ENCODE data around the gene AUTS2.

The AUTS2 gene

DNA sequence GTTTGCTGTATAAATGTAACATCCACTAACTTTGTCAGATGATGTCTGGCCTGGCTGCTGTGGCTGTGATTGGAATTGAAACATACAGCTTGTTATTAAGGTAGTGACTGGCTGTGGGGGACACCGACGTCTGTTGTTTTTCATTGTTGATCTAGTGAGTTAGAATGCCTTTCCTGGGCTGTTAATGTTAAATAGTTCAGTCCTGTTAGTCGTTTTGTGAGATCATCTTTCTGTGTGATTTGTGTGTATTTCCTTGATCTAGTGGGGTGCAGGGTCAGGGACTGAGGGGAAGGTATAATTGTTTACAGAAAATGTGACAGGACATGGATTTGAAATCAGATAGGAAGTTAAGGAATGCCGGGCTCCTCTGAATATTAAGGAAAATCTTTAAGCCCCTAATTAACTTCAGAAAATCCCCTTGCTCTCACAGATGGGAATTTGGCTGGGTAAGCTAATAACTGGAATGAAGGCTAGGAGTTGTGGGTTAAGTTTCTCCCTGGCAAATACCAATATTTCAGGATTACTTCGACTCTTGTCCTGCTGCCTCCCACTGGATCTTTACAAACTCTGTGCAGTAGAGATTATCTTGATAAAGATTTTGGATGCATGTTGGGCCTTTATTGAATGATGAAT is 163.1 kb downstream of the AUTS2 start:
- no peaks in the 10 kb centered on the region for H3K9me3 ChIP-seq (ENCODE audit: control insufficient read depth in 5 of 5, low read length in 5 of 5)
- H3K4me3 ChIP-seq (ENCODE audit: low read depth in 1 of 5, low read length in 5 of 5), result no peak overlapping the region
- no peaks in the 10 kb centered on the region for H3K36me3 ChIP-seq (ENCODE audit: control insufficient read depth in 5 of 5, insufficient read depth in 5 of 5, low read length in 5 of 5)
- no peaks in the 10 kb centered on the region for H3K27me3 ChIP-seq (ENCODE audit: control insufficient read depth in 5 of 5, insufficient read depth in 4 of 5, low read length in 5 of 5)
- peaks cover 0 to 16% (median 12%) of the 10 kb centered on the region in 5 donors for H3K4me1 ChIP-seq (ENCODE audit: control insufficient read depth in 5 of 5, insufficient read depth in 5 of 5, low read length in 5 of 5)
- H3K9ac ChIP-seq (ENCODE audit: low read length in 5 of 5), result no peak overlapping the region
- H3K27ac ChIP-seq (ENCODE audit: low read depth, low read length), result no peak overlapping the region

DNA sequence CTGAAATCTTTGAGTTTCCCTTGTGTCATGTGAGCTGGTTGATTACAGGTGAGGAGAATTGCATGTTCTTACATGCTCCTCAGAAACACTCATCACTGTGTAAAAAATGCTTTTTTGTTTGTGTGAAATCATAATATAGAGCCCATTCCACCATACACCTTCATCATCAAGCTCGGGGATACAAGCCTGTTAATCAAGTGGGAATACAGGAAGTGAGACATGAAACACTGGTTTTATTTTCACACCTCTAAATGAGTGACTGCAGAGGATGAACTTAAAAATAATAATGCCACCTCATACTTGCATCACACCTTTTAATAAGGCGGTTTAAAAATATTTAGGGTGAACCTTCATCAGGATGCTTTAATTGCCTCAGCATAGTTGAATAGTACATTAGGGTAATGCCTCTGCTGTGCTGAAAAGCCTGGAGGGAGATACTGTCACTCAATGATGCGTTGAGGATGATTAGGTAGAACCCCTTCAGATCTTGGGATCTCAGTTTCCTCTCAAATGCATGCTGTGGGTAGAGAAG is 164.6 kb downstream of the AUTS2 start:
- no peak overlapping the region for H3K4me3 ChIP-seq (ENCODE audit: low read depth in 1 of 5, low read length in 5 of 5)
- no peaks in the 10 kb centered on the region for H3K27me3 ChIP-seq (ENCODE audit: control insufficient read depth in 5 of 5, insufficient read depth in 4 of 5, low read length in 5 of 5)
- H3K9ac ChIP-seq (ENCODE audit: low read length in 5 of 5), result no peak overlapping the region
- H3K36me3 ChIP-seq (ENCODE audit: control insufficient read depth in 5 of 5, insufficient read depth in 5 of 5, low read length in 5 of 5), result no peaks in the 10 kb centered on the region
- no peaks in the 10 kb centered on the region for H3K9me3 ChIP-seq (ENCODE audit: control insufficient read depth in 5 of 5, low read length in 5 of 5)
- H3K4me1 ChIP-seq (ENCODE audit: control insufficient read depth in 5 of 5, insufficient read depth in 5 of 5, low read length in 5 of 5), result peaks cover 0 to 11% (median 9%) of the 10 kb centered on the region in 5 donors
- H3K27ac ChIP-seq (ENCODE audit: low read depth, low read length), result no peak overlapping the region

DNA sequence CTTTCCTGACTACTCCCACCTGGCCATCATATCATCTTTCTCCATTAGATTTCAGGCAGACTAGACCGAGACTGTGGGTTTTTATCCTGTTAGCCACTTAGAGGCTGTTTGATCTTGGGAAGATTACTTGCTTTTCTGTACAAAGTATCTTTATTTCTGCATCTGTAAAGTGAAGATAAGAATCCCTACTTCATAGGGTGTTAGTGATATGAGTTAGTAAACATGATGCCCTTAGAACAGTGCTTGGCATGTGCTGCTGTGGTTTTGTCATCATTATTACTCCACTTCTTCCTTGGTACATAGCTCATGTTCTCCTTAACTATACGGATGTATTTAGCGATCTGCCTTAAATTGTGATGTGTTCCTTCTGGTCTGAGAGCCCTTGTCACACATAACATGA is 165.2 kb downstream of the AUTS2 start:
- Histone ChIP-seq H3K27ac (ENCODE audit: low read depth, low read length) (no peak overlapping the region), H3K4me1 (ENCODE audit: control insufficient read depth in 5 of 5, insufficient read depth in 5 of 5, low read length in 5 of 5) (peaks cover 0 to 7% (median 4%) of the 10 kb centered on the region in 5 donors), H3K4me3 (ENCODE audit: low read depth in 1 of 5, low read length in 5 of 5) (no peak overlapping the region), H3K9ac (ENCODE audit: low read length in 5 of 5) (no peak overlapping the region), H3K27me3 (ENCODE audit: control insufficient read depth in 5 of 5, insufficient read depth in 4 of 5, low read length in 5 of 5) (no peaks in the 10 kb centered on the region), H3K9me3 (ENCODE audit: control insufficient read depth in 5 of 5, low read length in 5 of 5) (no peaks in the 10 kb centered on the region), H3K36me3 (ENCODE audit: control insufficient read depth in 5 of 5, insufficient read depth in 5 of 5, low read length in 5 of 5) (no peaks in the 10 kb centered on the region)

DNA sequence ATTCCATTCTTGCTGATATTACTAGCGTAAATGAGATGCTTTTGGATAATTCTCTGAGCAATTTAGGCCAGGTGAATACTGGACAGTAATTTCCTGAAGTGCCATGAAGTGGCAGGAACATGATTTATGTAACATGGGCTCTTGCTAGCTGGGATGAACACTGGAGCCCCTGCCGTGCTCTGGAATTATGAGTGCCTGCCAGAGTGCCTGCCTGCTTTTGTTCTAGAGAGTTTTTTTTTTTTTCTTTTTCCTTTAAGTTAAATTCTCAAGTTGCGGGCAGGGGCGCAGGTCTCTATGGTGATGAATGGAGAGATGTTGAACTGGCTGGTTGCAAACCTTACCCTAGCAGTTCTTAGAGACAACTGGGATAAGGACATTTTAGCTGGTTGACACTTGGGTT is 165.9 kb downstream of the AUTS2 start:
- H3K9ac ChIP-seq (ENCODE audit: low read length in 5 of 5), result no peak overlapping the region

DNA sequence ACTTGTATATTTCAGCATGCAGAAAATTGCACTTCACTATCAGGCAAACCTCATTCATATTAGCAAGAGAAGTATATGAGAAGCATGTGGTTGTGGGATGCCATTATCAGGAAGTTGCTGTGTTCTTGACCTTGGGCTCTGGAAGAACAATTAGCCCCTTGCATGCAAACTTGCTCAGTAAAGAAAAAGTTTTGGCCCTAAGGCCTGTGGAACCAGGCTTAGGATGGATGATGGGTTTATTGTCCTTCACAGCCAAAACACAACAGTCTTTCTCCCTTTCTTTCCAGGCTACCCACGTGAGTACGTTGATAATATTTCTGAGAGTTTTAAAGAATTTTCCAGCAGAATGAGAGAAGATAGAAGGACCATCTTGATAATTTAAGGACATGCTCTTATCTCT is 166.4 kb downstream of the AUTS2 start:
- Histone ChIP-seq H3K4me3 (ENCODE audit: low read depth in 1 of 5, low read length in 5 of 5) (no peak overlapping the region), H3K4me1 (ENCODE audit: control insufficient read depth in 5 of 5, insufficient read depth in 5 of 5, low read length in 5 of 5) (peaks cover 0 to 15% (median 13%) of the 10 kb centered on the region in 5 donors), H3K36me3 (ENCODE audit: control insufficient read depth in 5 of 5, insufficient read depth in 5 of 5, low read length in 5 of 5) (no peaks in the 10 kb centered on the region), H3K27ac (ENCODE audit: low read depth, low read length) (no peak overlapping the region), H3K27me3 (ENCODE audit: control insufficient read depth in 5 of 5, insufficient read depth in 4 of 5, low read length in 5 of 5) (no peaks in the 10 kb centered on the region), H3K9me3 (ENCODE audit: control insufficient read depth in 5 of 5, low read length in 5 of 5) (no peaks in the 10 kb centered on the region), H3K9ac (ENCODE audit: low read length in 5 of 5) (no peak overlapping the region)

More for the DNA sequence above, 165.9 kb downstream of the AUTS2 start:
- Histone ChIP-seq H3K27ac (ENCODE audit: low read depth, low read length) (no peak overlapping the region), H3K9me3 (ENCODE audit: control insufficient read depth in 5 of 5, low read length in 5 of 5) (no peaks in the 10 kb centered on the region), H3K4me1 (ENCODE audit: control insufficient read depth in 5 of 5, insufficient read depth in 5 of 5, low read length in 5 of 5) (peaks cover 0 to 11% (median 8%) of the 10 kb centered on the region in 5 donors), H3K4me3 (ENCODE audit: low read depth in 1 of 5, low read length in 5 of 5) (no peak overlapping the region), H3K36me3 (ENCODE audit: control insufficient read depth in 5 of 5, insufficient read depth in 5 of 5, low read length in 5 of 5) (no peaks in the 10 kb centered on the region), H3K27me3 (ENCODE audit: control insufficient read depth in 5 of 5, insufficient read depth in 4 of 5, low read length in 5 of 5) (no peaks in the 10 kb centered on the region)

DNA sequence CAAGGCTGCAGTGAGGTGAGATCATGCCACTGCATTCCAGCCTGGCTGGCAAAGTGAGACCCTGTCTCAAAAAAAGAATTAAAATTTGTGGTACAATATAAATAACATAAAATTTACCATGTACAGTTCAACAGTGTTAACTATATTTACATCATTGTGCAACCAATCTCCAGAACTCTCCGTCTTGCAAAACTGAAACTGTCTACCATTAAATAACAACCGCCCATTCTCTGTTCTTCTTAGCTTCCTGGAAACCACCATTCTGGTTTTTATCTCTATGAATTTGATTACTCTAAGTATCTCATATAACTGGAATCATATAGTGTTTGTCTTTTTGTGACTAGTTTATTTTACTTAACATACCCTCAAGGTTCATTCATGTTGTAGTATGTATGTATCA is 167.6 kb downstream of the AUTS2 start:
- H3K4me1 ChIP-seq (ENCODE audit: control insufficient read depth in 5 of 5, insufficient read depth in 5 of 5, low read length in 5 of 5), result peaks cover 0 to 17% (median 14%) of the 10 kb centered on the region in 5 donors
- no peaks in the 10 kb centered on the region for H3K27me3 ChIP-seq (ENCODE audit: control insufficient read depth in 5 of 5, insufficient read depth in 4 of 5, low read length in 5 of 5)
- H3K4me3 ChIP-seq (ENCODE audit: low read depth in 1 of 5, low read length in 5 of 5), result no peak overlapping the region
- H3K9me3 ChIP-seq (ENCODE audit: control insufficient read depth in 5 of 5, low read length in 5 of 5), result no peaks in the 10 kb centered on the region
- no peak overlapping the region for H3K9ac ChIP-seq (ENCODE audit: low read length in 5 of 5)
- H3K27ac ChIP-seq (ENCODE audit: low read depth, low read length), result no peak overlapping the region
- H3K36me3 ChIP-seq (ENCODE audit: control insufficient read depth in 5 of 5, insufficient read depth in 5 of 5, low read length in 5 of 5), result no peaks in the 10 kb centered on the region

GRCh38 chr7:69768986-69769595 is 170.8 kb downstream of the AUTS2 start:
- Histone ChIP-seq H3K9ac (ENCODE audit: low read length in 5 of 5) (no peak overlapping the region), H3K27me3 (ENCODE audit: control insufficient read depth in 5 of 5, insufficient read depth in 4 of 5, low read length in 5 of 5) (no peaks in the 10 kb centered on the region), H3K9me3 (ENCODE audit: control insufficient read depth in 5 of 5, low read length in 5 of 5) (no peaks in the 10 kb centered on the region), H3K27ac (ENCODE audit: low read depth, low read length) (no peak overlapping the region), H3K36me3 (ENCODE audit: control insufficient read depth in 5 of 5, insufficient read depth in 5 of 5, low read length in 5 of 5) (no peaks in the 10 kb centered on the region), H3K4me1 (ENCODE audit: control insufficient read depth in 5 of 5, insufficient read depth in 5 of 5, low read length in 5 of 5) (peaks cover 0 to 38% (median 35%) of the 10 kb centered on the region in 5 donors), H3K4me3 (ENCODE audit: low read depth in 1 of 5, low read length in 5 of 5) (no peak overlapping the region)

GRCh38 chr7:69769826-69770225 is 171.6 kb downstream of the AUTS2 start:
- H3K4me3 ChIP-seq (ENCODE audit: low read depth in 1 of 5, low read length in 5 of 5), result no peak overlapping the region
- no peak overlapping the region for H3K9ac ChIP-seq (ENCODE audit: low read length in 5 of 5)
- no peaks in the 10 kb centered on the region for H3K27me3 ChIP-seq (ENCODE audit: control insufficient read depth in 5 of 5, insufficient read depth in 4 of 5, low read length in 5 of 5)
- no peak overlapping the region for H3K27ac ChIP-seq (ENCODE audit: low read depth, low read length)
- H3K4me1 ChIP-seq (ENCODE audit: control insufficient read depth in 5 of 5, insufficient read depth in 5 of 5, low read length in 5 of 5), result peaks cover 0 to 42% (median 39%) of the 10 kb centered on the region in 5 donors
- no peaks in the 10 kb centered on the region for H3K9me3 ChIP-seq (ENCODE audit: control insufficient read depth in 5 of 5, low read length in 5 of 5)
- no peaks in the 10 kb centered on the region for H3K36me3 ChIP-seq (ENCODE audit: control insufficient read depth in 5 of 5, insufficient read depth in 5 of 5, low read length in 5 of 5)

GRCh38 chr7:69770613-69771012 is 172.3 kb downstream of the AUTS2 start:
- no peaks in the 10 kb centered on the region for H3K27me3 ChIP-seq (ENCODE audit: control insufficient read depth in 5 of 5, insufficient read depth in 4 of 5, low read length in 5 of 5)
- H3K4me1 ChIP-seq (ENCODE audit: control insufficient read depth in 5 of 5, insufficient read depth in 5 of 5, low read length in 5 of 5), result peaks cover 0 to 45% (median 42%) of the 10 kb centered on the region in 5 donors
- no peaks in the 10 kb centered on the region for H3K9me3 ChIP-seq (ENCODE audit: control insufficient read depth in 5 of 5, low read length in 5 of 5)
- no peaks in the 10 kb centered on the region for H3K36me3 ChIP-seq (ENCODE audit: control insufficient read depth in 5 of 5, insufficient read depth in 5 of 5, low read length in 5 of 5)
- H3K9ac ChIP-seq (ENCODE audit: low read length in 5 of 5), result no peak overlapping the region
- no peak overlapping the region for H3K4me3 ChIP-seq (ENCODE audit: low read depth in 1 of 5, low read length in 5 of 5)
- no peak overlapping the region for H3K27ac ChIP-seq (ENCODE audit: low read depth, low read length)

DNA sequence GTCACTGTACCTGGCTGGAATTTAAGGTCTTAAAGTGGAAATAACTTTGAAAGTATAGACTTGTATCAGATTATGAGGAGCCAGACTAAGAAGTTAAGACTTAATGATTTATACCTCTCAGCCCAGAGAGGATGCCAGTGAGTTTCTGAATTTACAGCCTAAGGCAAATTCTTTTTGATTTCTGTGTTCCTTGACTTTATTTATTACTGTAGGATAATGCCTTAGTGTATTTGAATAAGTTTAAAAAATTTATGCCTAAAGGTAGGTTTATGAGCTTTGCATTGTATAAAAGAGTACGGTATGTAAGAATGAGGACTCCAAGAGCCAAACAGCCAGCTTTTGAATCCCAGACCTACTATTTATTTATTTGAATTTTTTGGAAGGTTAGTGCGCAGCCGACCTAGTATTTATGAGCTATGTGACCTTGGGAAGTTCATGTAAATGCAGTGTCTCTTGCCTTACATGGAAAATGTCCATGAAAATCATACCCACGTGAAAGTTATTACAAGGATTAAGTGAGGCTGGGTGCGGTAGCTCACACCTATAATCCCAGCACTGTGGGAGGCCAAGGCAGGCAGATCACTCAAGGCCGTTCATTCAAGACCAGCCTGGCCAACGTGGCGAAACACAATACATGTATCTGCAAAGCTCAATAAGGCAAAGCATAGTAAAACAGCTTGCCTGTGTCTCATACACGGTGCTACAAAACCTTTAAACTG is 174.6 kb downstream of the AUTS2 start:
- Histone ChIP-seq H3K9me3 (ENCODE audit: control insufficient read depth in 5 of 5, low read length in 5 of 5) (no peaks in the 10 kb centered on the region), H3K27me3 (ENCODE audit: control insufficient read depth in 5 of 5, insufficient read depth in 4 of 5, low read length in 5 of 5) (no peaks in the 10 kb centered on the region), H3K36me3 (ENCODE audit: control insufficient read depth in 5 of 5, insufficient read depth in 5 of 5, low read length in 5 of 5) (no peaks in the 10 kb centered on the region), H3K4me3 (ENCODE audit: low read depth in 1 of 5, low read length in 5 of 5) (no peak overlapping the region), H3K9ac (ENCODE audit: low read length in 5 of 5) (peak overlapping the region in 1 of 5 donors; percentile 15), H3K27ac (ENCODE audit: low read depth, low read length) (peak overlapping the region; percentile 72), H3K4me1 (ENCODE audit: control insufficient read depth in 5 of 5, insufficient read depth in 5 of 5, low read length in 5 of 5) (peaks cover 0 to 59% (median 51%) of the 10 kb centered on the region in 5 donors)
